ENCODE measurements around the gene FAM227B.
"Not testable (repeated sequence)": the region's sequence is repeated elsewhere in the genome, so short reads cannot be mapped to it uniquely, and the experiment has no call there.

The FAM227B gene

GRCh38 chr15:49438962-49439631 lies 181.5 kb downstream of the FAM227B start:
- DNase-seq (ENCODE audit: low read depth): no peak

- no peak for DNase-seq (ENCODE audit: low read depth)
Observed at GRCh38 chr15:49436751-49437150, 183.9 kb downstream of the FAM227B start.

GRCh38 chr15:49435174-49435573 lies 185.4 kb downstream of the FAM227B start:
- no peak for DNase-seq (ENCODE audit: low read depth)

GRCh38 chr15:49430046-49430445 lies 190.6 kb downstream of the FAM227B start:
- DNase-seq (ENCODE audit: low read depth): no peak

- DNase-seq (ENCODE audit: low read depth): no peak
Observed at GRCh38 chr15:49428409-49429095, 192.1 kb downstream of the FAM227B start.

GRCh38 chr15:49427372-49427771 lies 193.2 kb downstream of the FAM227B start:
- no peak for DNase-seq (ENCODE audit: low read depth)

GRCh38 chr15:49424954-49425353 lies 195.7 kb downstream of the FAM227B start:
- DNase-seq (ENCODE audit: low read depth): no peak

- no peak for DNase-seq (ENCODE audit: low read depth)
Observed at GRCh38 chr15:49423901-49424550, 196.6 kb downstream of the FAM227B start.

GRCh38 chr15:49423021-49423420 lies 197.6 kb downstream of the FAM227B start, which contains the start of gene FGF7:
Gene FGF7 (plus strand): TSS chr15:49423242. CDS start chr15:49424298, 1,056 bp downstream.
- DNase-seq (ENCODE audit: low read depth): no peak

GRCh38 chr15:49421991-49422390 lies 198.6 kb downstream of the FAM227B start:
- DNase-seq (ENCODE audit: low read depth): no peak

- no peak for DNase-seq (ENCODE audit: low read depth)
Observed at GRCh38 chr15:49418811-49419210, 201.8 kb downstream of the FAM227B start.

GRCh38 chr15:49415638-49416037 lies 205.0 kb downstream of the FAM227B start:
- DNase-seq (ENCODE audit: low read depth): no peak

- DNase-seq (ENCODE audit: low read depth): no peak
Observed at GRCh38 chr15:49415149-49415548, 205.5 kb downstream of the FAM227B start.

- no peak for DNase-seq (ENCODE audit: low read depth)
Observed at GRCh38 chr15:49412797-49413196, 207.8 kb downstream of the FAM227B start.

- no peak for DNase-seq (ENCODE audit: low read depth)
Observed at GRCh38 chr15:49410641-49411040, 210.0 kb downstream of the FAM227B start.

GRCh38 chr15:49406352-49407118 lies 214.1 kb downstream of the FAM227B start:
- DNase-seq (ENCODE audit: low read depth): no peak

GRCh38 chr15:49402515-49403296 lies 217.9 kb downstream of the FAM227B start:
- not testable (repeated sequence) for DNase-seq (ENCODE audit: low read depth)

- DNase-seq (ENCODE audit: low read depth): no peak
Observed at GRCh38 chr15:49387471-49387870, 233.1 kb downstream of the FAM227B start.

GRCh38 chr15:49383266-49383665 lies 237.4 kb downstream of the FAM227B start:
- DNase-seq (ENCODE audit: low read depth): no peak

- no peak for DNase-seq (ENCODE audit: low read depth)
Observed at GRCh38 chr15:49382394-49382793, 238.2 kb downstream of the FAM227B start.

GRCh38 chr15:49380912-49381311 lies 239.7 kb downstream of the FAM227B start:
- DNase-seq (ENCODE audit: low read depth): no peak

GRCh38 chr15:49379996-49380395 lies 240.6 kb downstream of the FAM227B start:
- no peak for DNase-seq (ENCODE audit: low read depth)
